ENCODE data around the gene PUS7.
"Not testable (repeated sequence)": the region's sequence is repeated elsewhere in the genome, so short reads cannot be mapped to it uniquely, and the experiment has no call there.

The PUS7 gene

GRCh38 chr7:105521717-105522463 is at the start of gene PUS7:
PUS7 (minus strand) TSS chr7:105522271; CDS start chr7:105508512, 13,759 bp downstream.
- ATAC-seq: peak; percentile 88 to 90

GRCh38 chr7:105567821-105568220 is 45.8 kb upstream of the PUS7 start:
- ATAC-seq: no peak

- ATAC-seq: no peak
Observed at GRCh38 chr7:105567024-105567423, 45.0 kb upstream of the PUS7 start.

GRCh38 chr7:105565190-105565589 is 43.1 kb upstream of the PUS7 start:
- ATAC-seq: no peak

- no peak for ATAC-seq
Observed at GRCh38 chr7:105559926-105560325, 37.9 kb upstream of the PUS7 start.

GRCh38 chr7:105538339-105538738 is 16.3 kb upstream of the PUS7 start:
- no peak for ATAC-seq

GRCh38 chr7:105532709-105533460 is 10.8 kb upstream of the PUS7 start:
- no peak for ATAC-seq

GRCh38 chr7:105531792-105532671 is 10.0 kb upstream of the PUS7 start, which contains the start of gene RINT1:
RINT1 (plus strand) TSS chr7:105532201; CDS start chr7:105532316, 115 bp downstream.
- peak; percentile 99 for ATAC-seq

- no peak for ATAC-seq
Observed at GRCh38 chr7:105530546-105530945, 8.5 kb upstream of the PUS7 start.

GRCh38 chr7:105530126-105530525 is 8.1 kb upstream of the PUS7 start:
- no peak for ATAC-seq

GRCh38 chr7:105527737-105528136 is 5.7 kb upstream of the PUS7 start:
- not testable (repeated sequence) for ATAC-seq

- no peak for ATAC-seq
Observed at GRCh38 chr7:105524840-105525239, 2.8 kb upstream of the PUS7 start.

- not testable (repeated sequence) for ATAC-seq
Observed at GRCh38 chr7:105524423-105524822, 2.4 kb upstream of the PUS7 start.

- peak; percentile 40 to 44 for ATAC-seq
Observed at GRCh38 chr7:105521027-105521716, 899 bp downstream of the PUS7 start.

- not testable (repeated sequence) for ATAC-seq
Observed at GRCh38 chr7:105520620-105521019, 1.5 kb downstream of the PUS7 start.

- ATAC-seq: no peak
Observed at GRCh38 chr7:105519353-105519752, 2.7 kb downstream of the PUS7 start.

GRCh38 chr7:105515610-105516009 is 6.5 kb downstream of the PUS7 start:
- ATAC-seq: not testable (repeated sequence)

GRCh38 chr7:105512926-105513526 is 9.0 kb downstream of the PUS7 start:
- ATAC-seq: no peak

- ATAC-seq: no peak
Observed at GRCh38 chr7:105512415-105512814, 9.7 kb downstream of the PUS7 start.

GRCh38 chr7:105502173-105502572 is 19.9 kb downstream of the PUS7 start:
- no peak for ATAC-seq

- no peak for ATAC-seq
Observed at GRCh38 chr7:105497016-105497415, 25.1 kb downstream of the PUS7 start.

- ATAC-seq: no peak
Observed at GRCh38 chr7:105496521-105496920, 25.6 kb downstream of the PUS7 start.
